Measurements from ENCODE around the gene HNF1B.

The HNF1B gene

GRCh38 chr17:37677021-37677420 lies 67.8 kb downstream of the HNF1B start:
- H3K9me3 Mint-ChIP-seq, result peaks cover 2 to 6% of the 10 kb centered on the region in 2 donors
- H3K36me3 Mint-ChIP-seq (ENCODE audit: insufficient read depth), result no peaks in the 10 kb centered on the region
- no peak for DNase-seq
- no peak overlapping the region for H3K27ac Mint-ChIP-seq
- no peak for ATAC-seq (replicated peaks)
- peaks cover 20 to 44% of the 10 kb centered on the region in 2 donors for H3K27me3 Mint-ChIP-seq
- H3K4me1 Mint-ChIP-seq (ENCODE audit: low read depth in 2 of 2), result no peaks in the 10 kb centered on the region
- H3K4me3 Mint-ChIP-seq, result no peak overlapping the region

GRCh38 chr17:37676115-37676925 lies 68.5 kb downstream of the HNF1B start:
- ATAC-seq (replicated peaks), result no peak
- DNase-seq, result no peak
- peaks cover 20 to 44% of the 10 kb centered on the region in 2 donors for H3K27me3 Mint-ChIP-seq
- peaks cover 2 to 6% of the 10 kb centered on the region in 2 donors for H3K9me3 Mint-ChIP-seq
- peaks cover 1% of the 10 kb centered on the region for H3K36me3 Mint-ChIP-seq (ENCODE audit: insufficient read depth)
- H3K27ac Mint-ChIP-seq, result no peak overlapping the region
- H3K4me3 Mint-ChIP-seq, result no peak overlapping the region
- no peaks in the 10 kb centered on the region for H3K4me1 Mint-ChIP-seq (ENCODE audit: low read depth in 2 of 2)

- H3K27ac Mint-ChIP-seq, result no peak overlapping the region
- H3K9me3 Mint-ChIP-seq, result peaks cover 2 to 6% of the 10 kb centered on the region in 2 donors
- H3K36me3 Mint-ChIP-seq (ENCODE audit: insufficient read depth), result peaks cover 3% of the 10 kb centered on the region
- H3K27me3 Mint-ChIP-seq, result peaks cover 20 to 44% of the 10 kb centered on the region in 2 donors
- H3K4me3 Mint-ChIP-seq, result no peak overlapping the region
- ATAC-seq (replicated peaks), result no peak
- DNase-seq, result no peak
- H3K4me1 Mint-ChIP-seq (ENCODE audit: low read depth in 2 of 2), result no peaks in the 10 kb centered on the region
Measured at GRCh38 chr17:37674511-37674910, 70.3 kb downstream of the HNF1B start.

GRCh38 chr17:37673386-37673785 lies 71.5 kb downstream of the HNF1B start:
- Mint-ChIP-seq H3K27me3 (peaks cover 16 to 38% of the 10 kb centered on the region in 2 donors), H3K27ac (no peak overlapping the region), H3K4me3 (no peak overlapping the region), H3K36me3 (ENCODE audit: insufficient read depth) (peaks cover 3% of the 10 kb centered on the region), H3K4me1 (ENCODE audit: low read depth in 2 of 2) (no peaks in the 10 kb centered on the region), H3K9me3 (peaks cover under 1 to 3% of the 10 kb centered on the region in 2 donors)
- ATAC-seq (replicated peaks) (no peak), DNase-seq (no peak)

- no peaks in the 10 kb centered on the region for H3K4me1 Mint-ChIP-seq (ENCODE audit: low read depth in 2 of 2)
- no peak overlapping the region for H3K4me3 Mint-ChIP-seq
- H3K27me3 Mint-ChIP-seq, result peaks cover 14 to 30% of the 10 kb centered on the region in 2 donors
- H3K27ac Mint-ChIP-seq, result no peak overlapping the region
- ATAC-seq (replicated peaks) (no peak), DNase-seq (no peak)
- H3K9me3 Mint-ChIP-seq, result no peaks in the 10 kb centered on the region
- H3K36me3 Mint-ChIP-seq (ENCODE audit: insufficient read depth), result peaks cover 3% of the 10 kb centered on the region
Measured at GRCh38 chr17:37672548-37673078, 72.2 kb downstream of the HNF1B start.

- ATAC-seq (replicated peaks), result no peak
- Mint-ChIP-seq H3K4me1 (ENCODE audit: low read depth in 2 of 2) (no peaks in the 10 kb centered on the region), H3K36me3 (ENCODE audit: insufficient read depth) (peaks cover 3% of the 10 kb centered on the region), H3K27ac (no peak overlapping the region), H3K27me3 (peaks cover 12 to 24% of the 10 kb centered on the region in 2 donors), H3K9me3 (no peaks in the 10 kb centered on the region), H3K4me3 (no peak overlapping the region)
- DNase-seq, result no peak
Measured at GRCh38 chr17:37671824-37672547, 72.9 kb downstream of the HNF1B start.

- no peak overlapping the region for H3K4me3 Mint-ChIP-seq
- no peak for ATAC-seq (replicated peaks)
- peaks cover 4 to 17% of the 10 kb centered on the region in 2 donors for H3K27me3 Mint-ChIP-seq
- no peak overlapping the region for H3K27ac Mint-ChIP-seq
- no peaks in the 10 kb centered on the region for H3K4me1 Mint-ChIP-seq (ENCODE audit: low read depth in 2 of 2)
- no peaks in the 10 kb centered on the region for H3K9me3 Mint-ChIP-seq
- no peak for DNase-seq
- peaks cover 3% of the 10 kb centered on the region for H3K36me3 Mint-ChIP-seq (ENCODE audit: insufficient read depth)
Measured at GRCh38 chr17:37671028-37671823, 73.6 kb downstream of the HNF1B start.

GRCh38 chr17:37667039-37667438 lies 77.8 kb downstream of the HNF1B start:
- DNase-seq, result no peak
- H3K36me3 Mint-ChIP-seq (ENCODE audit: insufficient read depth), result peaks cover 3% of the 10 kb centered on the region
- ATAC-seq (replicated peaks), result no peak
- H3K4me1 Mint-ChIP-seq (ENCODE audit: low read depth in 2 of 2), result no peaks in the 10 kb centered on the region
- H3K9me3 Mint-ChIP-seq, result no peaks in the 10 kb centered on the region
- H3K27ac Mint-ChIP-seq, result no peak overlapping the region
- H3K27me3 Mint-ChIP-seq, result no peaks in the 10 kb centered on the region
- no peak overlapping the region for H3K4me3 Mint-ChIP-seq

GRCh38 chr17:37664214-37664613 lies 80.6 kb downstream of the HNF1B start:
- ATAC-seq (replicated peaks) (no peak), DNase-seq (no peak)
- no peak overlapping the region for H3K4me3 Mint-ChIP-seq
- no peak overlapping the region for H3K27ac Mint-ChIP-seq
- H3K36me3 Mint-ChIP-seq (ENCODE audit: insufficient read depth), result no peaks in the 10 kb centered on the region
- H3K4me1 Mint-ChIP-seq (ENCODE audit: low read depth in 2 of 2), result no peaks in the 10 kb centered on the region
- H3K27me3 Mint-ChIP-seq, result peaks cover 0 to 15% of the 10 kb centered on the region in 2 donors
- H3K9me3 Mint-ChIP-seq, result no peaks in the 10 kb centered on the region

- no peaks in the 10 kb centered on the region for H3K4me1 Mint-ChIP-seq (ENCODE audit: low read depth in 2 of 2)
- no peak overlapping the region for H3K27ac Mint-ChIP-seq
- no peaks in the 10 kb centered on the region for H3K9me3 Mint-ChIP-seq
- no peak overlapping the region for H3K4me3 Mint-ChIP-seq
- H3K36me3 Mint-ChIP-seq (ENCODE audit: insufficient read depth), result no peaks in the 10 kb centered on the region
- ATAC-seq (replicated peaks) (no peak), DNase-seq (no peak)
- H3K27me3 Mint-ChIP-seq, result peaks cover 0 to 15% of the 10 kb centered on the region in 2 donors
Measured at GRCh38 chr17:37662353-37662752, 82.5 kb downstream of the HNF1B start.

- Mint-ChIP-seq H3K9me3 (no peaks in the 10 kb centered on the region), H3K27me3 (peaks cover 0 to 15% of the 10 kb centered on the region in 2 donors), H3K27ac (no peak overlapping the region), H3K4me1 (ENCODE audit: low read depth in 2 of 2) (no peaks in the 10 kb centered on the region), H3K36me3 (ENCODE audit: insufficient read depth) (no peaks in the 10 kb centered on the region), H3K4me3 (no peak overlapping the region)
- ATAC-seq (replicated peaks) (no peak), DNase-seq (no peak)
Measured at GRCh38 chr17:37661400-37662014, 83.4 kb downstream of the HNF1B start.

- Mint-ChIP-seq H3K9me3 (no peaks in the 10 kb centered on the region), H3K27me3 (peaks cover 0 to 15% of the 10 kb centered on the region in 2 donors), H3K36me3 (ENCODE audit: insufficient read depth) (no peaks in the 10 kb centered on the region), H3K4me1 (ENCODE audit: low read depth in 2 of 2) (no peaks in the 10 kb centered on the region), H3K4me3 (no peak overlapping the region), H3K27ac (no peak overlapping the region)
- DNase-seq (no peak), ATAC-seq (replicated peaks) (no peak)
Measured at GRCh38 chr17:37659925-37660324, 84.9 kb downstream of the HNF1B start.

GRCh38 chr17:37657202-37657601 lies 87.7 kb downstream of the HNF1B start:
- no peak overlapping the region for H3K4me3 Mint-ChIP-seq
- H3K36me3 Mint-ChIP-seq (ENCODE audit: insufficient read depth), result no peaks in the 10 kb centered on the region
- ATAC-seq (replicated peaks) (no peak), DNase-seq (no peak)
- H3K27me3 Mint-ChIP-seq, result peaks cover 9 to 22% of the 10 kb centered on the region in 2 donors
- H3K9me3 Mint-ChIP-seq, result no peaks in the 10 kb centered on the region
- no peaks in the 10 kb centered on the region for H3K4me1 Mint-ChIP-seq (ENCODE audit: low read depth in 2 of 2)
- no peak overlapping the region for H3K27ac Mint-ChIP-seq
